COLO668 (cell line): ENCODE measurements around the gene TTN.

Experiments
- DNase-seq: peaks from one replicate; lab custom pipeline; 2025; ENCODE audit not compliant: unreplicated experiment; lab: John Stamatoyannopoulos, UW

TTN gene

GRCh38 chr2:178819147-178819875 is 12.1 kb upstream of the TTN start:
- no peak for DNase-seq

GRCh38 chr2:178811901-178812300 is 4.7 kb upstream of the TTN start:
- DNase-seq = no peak

- no peak for DNase-seq
Observed at GRCh38 chr2:178811045-178811444, 3.8 kb upstream of the TTN start.

- DNase-seq = no peak
Observed at GRCh38 chr2:178810422-178810821, 3.2 kb upstream of the TTN start.

GRCh38 chr2:178806543-178806942 is 680 bp downstream of the TTN start:
- no peak for DNase-seq

- no peak for DNase-seq
Observed at GRCh38 chr2:178805457-178805856, 1.8 kb downstream of the TTN start.

- no peak for DNase-seq
Observed at GRCh38 chr2:178804791-178805190, 2.4 kb downstream of the TTN start.

GRCh38 chr2:178800510-178800909 is 6.7 kb downstream of the TTN start:
- DNase-seq = no peak

- no peak for DNase-seq
Observed at GRCh38 chr2:178799305-178799704, 7.9 kb downstream of the TTN start.

GRCh38 chr2:178796079-178796677 is 11.0 kb downstream of the TTN start:
- DNase-seq = no peak

- no peak for DNase-seq
Observed at GRCh38 chr2:178787934-178788333, 19.3 kb downstream of the TTN start.

- no peak for DNase-seq
Observed at GRCh38 chr2:178787155-178787554, 20.1 kb downstream of the TTN start.

- DNase-seq = no peak
Observed at GRCh38 chr2:178783889-178784288, 23.3 kb downstream of the TTN start.

GRCh38 chr2:178782236-178782635 is 25.0 kb downstream of the TTN start:
- no peak for DNase-seq

GRCh38 chr2:178777577-178777976 is 29.6 kb downstream of the TTN start:
- DNase-seq = no peak

GRCh38 chr2:178776751-178777150 is 30.5 kb downstream of the TTN start:
- DNase-seq = no peak

- DNase-seq = no peak
Observed at GRCh38 chr2:178775975-178776374, 31.2 kb downstream of the TTN start.

GRCh38 chr2:178770518-178770917 is 36.7 kb downstream of the TTN start:
- no peak for DNase-seq

- DNase-seq = no peak
Observed at GRCh38 chr2:178767094-178768060, 39.8 kb downstream of the TTN start.

- DNase-seq = no peak
Observed at GRCh38 chr2:178764097-178764496, 43.1 kb downstream of the TTN start.

GRCh38 chr2:178761759-178762371 is 45.4 kb downstream of the TTN start:
- peak; percentile 21 for DNase-seq
